HG02884 (cell line): ENCODE data around the gene IFNG-AS1.

Source experiments
- ATAC-seq: cut with Tn5 transposase; IDR thresholded peaks from one replicate; pipeline ENCODE4 v1.9.1; 2021; ENCODE audit warnings: mild to moderate bottlenecking, moderate library complexity; ENCODE audit not compliant: unreplicated experiment

IFNG-AS1 gene

DNA sequence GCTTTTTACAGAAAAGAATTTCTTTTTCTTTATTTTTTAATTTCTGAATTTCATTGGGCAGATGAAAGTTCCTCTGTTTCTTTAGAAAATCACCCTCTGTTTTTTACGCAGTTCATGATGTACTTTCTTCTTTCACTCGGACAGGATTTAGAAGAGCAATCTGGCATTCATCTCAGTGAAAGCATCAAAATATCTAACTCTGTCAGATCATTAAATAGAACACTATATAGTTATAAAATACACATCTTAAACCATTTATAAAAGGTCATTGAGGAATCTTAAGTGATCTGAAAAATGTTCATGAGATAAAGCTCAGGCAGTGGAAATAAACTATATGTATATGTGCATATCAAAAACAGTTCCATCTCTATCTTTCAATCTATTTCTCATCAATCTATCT lies 3.9 kb downstream of the IFNG-AS1 start:
- no peak for ATAC-seq

DNA sequence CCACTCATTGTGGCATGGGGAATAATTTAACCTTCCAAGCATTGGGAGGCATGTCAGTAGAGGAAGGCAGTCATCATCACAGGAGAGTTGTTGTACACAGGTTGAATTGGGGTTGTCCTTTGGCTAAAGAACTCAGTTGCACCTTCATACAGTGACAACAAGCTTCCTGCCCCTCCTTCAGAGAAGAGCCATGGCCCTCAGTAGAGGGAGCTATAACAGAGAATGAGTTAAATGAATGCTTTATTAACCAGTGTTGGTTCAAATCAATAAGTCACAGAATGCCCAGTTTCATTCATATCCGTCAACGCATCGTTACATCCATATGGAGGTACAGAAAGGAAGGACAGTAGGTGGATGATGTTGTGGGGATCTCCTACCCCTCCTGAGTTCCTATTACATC lies 4.8 kb downstream of the IFNG-AS1 start:
- ATAC-seq, result no peak

- no peak for ATAC-seq
These were observed 7.1 kb downstream of the IFNG-AS1 start for GRCh38 chr12:67996347-67996746.

GRCh38 chr12:67998379-67998778 lies 9.1 kb downstream of the IFNG-AS1 start:
- no peak for ATAC-seq

GRCh38 chr12:67999244-67999643 lies 10.0 kb downstream of the IFNG-AS1 start:
- no peak for ATAC-seq

GRCh38 chr12:68001486-68002466 lies 12.5 kb downstream of the IFNG-AS1 start:
- no peak for ATAC-seq

- no peak for ATAC-seq
These were observed 14.5 kb downstream of the IFNG-AS1 start for GRCh38 chr12:68003777-68004176.

- no peak for ATAC-seq
These were observed 17.8 kb downstream of the IFNG-AS1 start for GRCh38 chr12:68007033-68007432.

DNA sequence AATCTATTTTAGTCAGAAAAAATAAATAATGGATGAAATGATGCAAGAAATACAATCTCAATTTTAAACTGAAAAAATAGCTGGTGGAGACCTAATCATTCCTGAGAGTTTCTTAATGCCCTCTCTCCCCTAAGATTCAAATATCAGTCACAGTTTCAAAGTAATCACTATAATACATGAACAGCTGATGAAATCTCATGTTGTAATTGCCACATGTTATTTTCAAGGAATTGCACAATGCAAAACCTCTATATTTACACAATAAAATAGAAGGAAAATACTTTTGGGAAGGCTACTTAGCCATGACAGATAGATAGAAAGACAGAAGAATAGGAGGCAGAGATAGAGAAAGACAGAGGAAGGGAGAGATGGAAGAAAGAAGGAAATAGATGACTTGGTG lies 18.2 kb downstream of the IFNG-AS1 start:
- no peak for ATAC-seq

DNA sequence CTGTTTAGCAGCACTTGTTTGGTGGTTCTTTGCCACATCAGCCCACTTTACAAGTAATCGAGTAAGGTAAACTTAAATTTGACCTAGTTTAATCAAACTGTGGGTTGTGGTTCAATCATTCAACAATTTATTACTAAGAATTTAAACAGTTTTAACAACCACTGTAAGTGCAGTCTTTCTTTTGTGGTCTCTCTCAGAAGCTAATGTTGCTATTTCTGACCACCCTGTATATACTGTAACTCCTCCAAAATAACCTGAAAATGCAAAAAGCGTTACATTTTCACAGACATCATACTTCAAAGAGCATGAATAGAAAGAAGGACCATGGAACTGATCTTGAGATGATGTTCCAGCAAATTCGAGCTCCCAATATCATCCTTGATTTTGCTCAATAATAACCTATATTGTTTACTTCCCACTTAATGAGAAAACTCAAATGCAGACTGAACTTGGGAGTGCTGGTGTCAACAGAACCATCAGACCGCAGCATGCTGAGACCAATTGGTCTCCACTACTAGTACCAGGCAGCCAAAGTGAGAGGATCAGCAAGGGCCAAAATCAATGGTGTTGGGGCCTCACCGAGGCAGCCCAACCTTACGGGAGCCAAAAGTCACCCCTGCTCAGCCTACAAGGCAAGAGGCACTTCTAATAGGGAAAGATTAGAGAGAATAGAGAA lies 22.1 kb downstream of the IFNG-AS1 start:
- ATAC-seq, result no peak

GRCh38 chr12:68011882-68012207 lies 22.6 kb downstream of the IFNG-AS1 start:
- no peak for ATAC-seq

DNA sequence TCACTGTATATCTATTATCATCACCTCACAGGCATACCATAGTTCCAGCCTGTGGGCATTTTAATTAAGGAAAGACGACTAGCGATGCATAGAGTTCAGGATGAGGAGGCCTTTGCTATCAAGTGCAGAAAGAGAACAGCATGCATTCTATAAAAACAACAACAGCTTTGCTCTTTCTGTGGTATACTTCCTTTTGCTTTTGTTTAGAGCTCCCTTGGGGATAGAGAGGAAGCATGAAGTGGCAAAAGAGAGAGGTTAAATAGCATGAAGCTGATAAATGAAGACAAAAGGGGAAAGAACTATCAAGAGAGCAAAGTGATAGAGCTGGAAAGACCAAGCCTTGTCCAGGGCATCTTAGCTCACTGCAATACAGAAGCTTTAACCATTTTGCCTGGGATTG lies 23.5 kb downstream of the IFNG-AS1 start:
- ATAC-seq, result no peak

DNA sequence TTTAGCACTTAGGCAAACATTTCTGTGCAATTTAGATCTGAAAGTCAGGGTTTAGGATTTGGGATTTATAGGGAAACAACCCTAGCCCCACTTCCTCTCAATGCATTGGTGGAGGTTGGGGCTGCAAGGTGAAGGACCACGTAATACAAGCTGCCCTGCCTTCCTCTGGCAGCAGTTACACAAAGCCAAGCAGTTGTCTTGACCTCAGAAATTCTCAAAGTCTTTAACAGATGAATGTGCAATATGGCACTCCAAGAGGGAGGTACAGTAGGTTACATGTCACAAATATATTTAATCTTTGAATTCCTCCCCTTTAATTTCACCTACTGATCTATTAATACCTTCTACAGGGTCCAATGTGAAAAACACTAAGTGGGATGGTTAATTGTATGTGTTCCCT lies 23.9 kb downstream of the IFNG-AS1 start:
- ATAC-seq, result no peak

- no peak for ATAC-seq
These were observed 26.9 kb downstream of the IFNG-AS1 start for GRCh38 chr12:68016136-68016535.

DNA sequence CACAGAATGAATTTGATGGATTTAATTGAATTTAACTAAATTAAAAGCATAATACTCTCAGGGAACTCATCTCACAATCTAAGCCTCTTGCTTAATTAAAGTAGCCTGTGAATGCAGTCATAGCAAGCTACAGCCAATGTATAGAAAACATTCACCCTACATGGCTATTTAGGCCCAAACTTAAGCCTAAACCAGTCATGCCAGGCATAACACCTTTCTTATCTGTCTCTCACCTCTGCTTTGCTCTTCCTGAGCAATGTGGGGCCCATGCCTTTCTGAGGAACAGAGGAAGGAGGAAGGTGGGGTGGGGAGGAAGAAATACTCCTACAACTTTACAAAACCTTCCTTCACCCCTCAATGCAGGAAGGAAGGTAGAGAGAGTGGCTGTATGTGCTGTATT lies 29.1 kb downstream of the IFNG-AS1 start:
- ATAC-seq, result no peak

GRCh38 chr12:68020049-68020448 lies 30.8 kb downstream of the IFNG-AS1 start:
- no peak for ATAC-seq

DNA sequence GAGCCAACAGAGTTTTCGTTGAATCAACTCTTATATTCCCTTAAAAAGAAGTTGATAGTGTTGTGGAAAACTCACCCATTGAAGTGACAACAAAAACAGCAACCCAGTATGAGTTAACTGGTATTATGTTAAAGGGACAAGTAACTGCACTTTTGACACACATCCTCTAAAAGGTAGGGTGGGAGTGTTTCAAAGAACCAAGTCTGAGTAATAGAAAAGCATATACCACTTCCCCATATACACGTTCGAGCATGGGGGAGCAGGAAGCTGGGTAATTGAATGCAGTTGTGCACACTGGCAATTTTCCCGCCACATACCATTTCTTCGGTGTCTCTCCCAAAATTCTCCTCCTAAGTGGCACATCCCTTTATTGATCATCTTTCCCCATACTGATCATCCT lies 31.5 kb downstream of the IFNG-AS1 start:
- ATAC-seq, result no peak

DNA sequence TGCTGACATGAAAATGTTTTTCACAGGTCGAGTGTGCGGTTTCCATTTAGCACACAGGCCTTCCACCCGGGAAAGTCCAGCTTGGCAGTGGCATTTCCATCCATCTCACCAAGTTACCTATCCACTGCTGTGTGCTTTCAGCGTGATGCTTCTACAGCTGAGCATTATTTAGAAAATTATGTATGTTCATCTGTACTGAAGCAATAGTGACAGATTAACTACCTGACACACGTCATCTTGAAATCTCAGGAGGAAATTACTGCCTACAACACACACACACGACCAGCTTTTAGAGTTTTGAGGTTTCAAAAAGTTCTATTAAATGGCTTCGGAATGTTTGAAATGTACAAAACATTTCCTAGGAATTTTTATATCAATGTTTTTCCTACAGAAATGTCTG lies 39.4 kb downstream of the IFNG-AS1 start:
- no peak for ATAC-seq

GRCh38 chr12:68030248-68030647 lies 41.0 kb downstream of the IFNG-AS1 start:
- ATAC-seq, result no peak

DNA sequence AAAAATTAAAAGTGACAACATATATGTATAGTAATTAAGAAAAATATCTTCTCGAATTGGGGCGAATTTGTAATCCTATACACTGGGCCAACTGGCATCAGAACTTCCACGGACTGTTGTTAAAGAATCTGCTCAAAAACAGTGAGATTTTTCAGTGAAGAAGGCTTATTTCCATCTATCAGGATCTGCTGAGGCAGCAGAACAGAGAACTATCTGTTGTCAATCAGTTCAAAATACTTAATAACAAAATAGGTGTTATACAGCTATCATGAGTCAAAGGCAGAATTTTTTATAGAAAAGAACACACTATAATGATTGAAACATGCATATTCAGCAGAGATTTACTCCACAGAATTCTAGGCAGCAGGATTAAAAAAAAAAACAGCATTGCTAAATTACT lies 41.9 kb downstream of the IFNG-AS1 start:
- no peak for ATAC-seq

GRCh38 chr12:68031881-68032739 lies 42.9 kb downstream of the IFNG-AS1 start:
- no peak for ATAC-seq
